ENCODE data around the gene KSR2.
"Not testable (repeated sequence)": the region's sequence is repeated elsewhere in the genome, so short reads cannot be mapped to it uniquely, and the experiment has no call there.

The KSR2 gene

DNA sequence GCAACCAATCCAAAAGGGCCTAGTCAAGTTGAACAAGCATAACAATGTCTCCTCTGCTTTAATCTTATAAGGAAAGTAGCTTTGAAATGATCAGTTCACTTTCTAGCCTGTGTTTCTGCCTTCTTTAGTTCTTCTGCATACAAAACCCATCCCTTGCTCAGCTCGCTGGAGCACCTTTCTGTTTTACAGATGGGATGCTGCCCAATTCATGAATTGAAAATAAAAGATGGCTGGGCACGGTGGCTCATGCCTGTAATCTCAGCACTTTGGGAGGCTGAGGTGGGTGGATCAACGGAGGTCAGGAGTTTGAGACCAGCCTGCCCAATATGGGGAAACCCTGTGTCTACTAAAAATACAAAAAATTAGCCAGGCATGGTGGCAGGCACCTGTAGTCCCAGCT is 43.2 kb upstream of the KSR2 start:
- POLR2A ChIA-PET (ENCODE audit: low non-redundant PET): interaction anchor here (0.7 kb wide), 1 partner anchor 943 kb away, joined by 4 read pairs; no protein-coding TSS in a partner anchor
- CTCF ChIA-PET: no interaction called here
- TF ChIP-seq CTCF (conservative IDR thresholded peaks at IDR 0.05; ENCODE audit: low read depth): no peak
- H3K27ac ChIP-seq: no peak overlapping the region
- DNase-seq (ENCODE audit: low spot score): no peak

DNA sequence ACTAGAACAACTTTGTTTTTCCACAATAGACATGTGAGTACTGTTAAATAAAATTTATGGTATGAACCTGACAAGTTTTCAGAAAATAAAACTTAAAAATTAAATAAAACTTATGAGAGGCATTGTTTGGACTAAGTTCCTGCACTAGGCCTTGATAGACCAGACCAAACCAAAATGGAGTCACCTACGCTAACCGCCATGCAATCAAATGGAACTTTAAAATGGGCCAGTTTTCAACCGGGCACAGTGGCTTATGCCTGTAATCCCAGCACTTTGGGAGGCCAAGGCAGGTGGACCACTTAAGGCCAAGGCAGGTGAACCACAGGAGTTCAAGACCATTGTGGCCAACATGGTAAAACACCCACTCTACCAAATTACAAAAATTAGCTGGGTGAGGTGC is 42.6 kb upstream of the KSR2 start:
- no peak overlapping the region for H3K27ac ChIP-seq
- ChIA-PET POLR2A (ENCODE audit: low non-redundant PET) (interaction anchor here (0.7 kb wide), 1 partner anchor 943 kb away, joined by 4 read pairs; no protein-coding TSS in a partner anchor), CTCF (no interaction called here)
- DNase-seq (ENCODE audit: low spot score): no peak
- TF ChIP-seq CTCF (conservative IDR thresholded peaks at IDR 0.05; ENCODE audit: low read depth): no peak

GRCh38 chr12:118010903-118011302 is 42.1 kb upstream of the KSR2 start:
- ChIA-PET POLR2A (ENCODE audit: low non-redundant PET) (no interaction called here), CTCF (no interaction called here)
- TF ChIP-seq CTCF (conservative IDR thresholded peaks at IDR 0.05; ENCODE audit: low read depth): no peak
- no peak for DNase-seq (ENCODE audit: low spot score)
- no peak overlapping the region for H3K27ac ChIP-seq

GRCh38 chr12:117999806-118000205 is 31.0 kb upstream of the KSR2 start:
- DNase-seq (ENCODE audit: low spot score); POLR2A ChIA-PET (ENCODE audit: low non-redundant PET); H3K27ac ChIP-seq: not testable (repeated sequence)
- CTCF ChIA-PET: interaction anchor here (0.6 kb wide), 1 partner anchor 55 kb away, joined by 3 read pairs; no protein-coding TSS in a partner anchor

DNA sequence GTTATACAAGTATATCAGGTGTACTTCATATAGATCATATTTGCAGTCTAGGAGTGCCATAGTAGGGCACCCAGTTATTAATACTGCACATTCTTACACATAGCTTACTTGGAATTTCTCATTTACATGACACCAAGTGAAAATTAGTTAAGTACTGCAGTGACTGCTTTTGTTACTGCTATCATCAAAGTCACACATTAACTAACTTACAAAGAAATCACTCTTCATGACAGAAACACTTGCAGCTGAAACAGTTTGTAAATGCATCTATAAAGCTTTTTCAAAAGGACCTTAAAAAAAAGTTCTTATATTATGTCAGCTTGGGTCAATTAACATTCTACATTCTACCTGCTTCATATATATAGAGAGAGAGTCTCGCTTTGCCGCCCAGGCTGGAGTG is 29.9 kb upstream of the KSR2 start:
- no peak for TF ChIP-seq CTCF (conservative IDR thresholded peaks at IDR 0.05; ENCODE audit: low read depth)
- POLR2A ChIA-PET (ENCODE audit: low non-redundant PET): no interaction called here
- no peak for DNase-seq (ENCODE audit: low spot score)
- H3K27ac ChIP-seq: no peak overlapping the region
- CTCF ChIA-PET: no interaction called here

DNA sequence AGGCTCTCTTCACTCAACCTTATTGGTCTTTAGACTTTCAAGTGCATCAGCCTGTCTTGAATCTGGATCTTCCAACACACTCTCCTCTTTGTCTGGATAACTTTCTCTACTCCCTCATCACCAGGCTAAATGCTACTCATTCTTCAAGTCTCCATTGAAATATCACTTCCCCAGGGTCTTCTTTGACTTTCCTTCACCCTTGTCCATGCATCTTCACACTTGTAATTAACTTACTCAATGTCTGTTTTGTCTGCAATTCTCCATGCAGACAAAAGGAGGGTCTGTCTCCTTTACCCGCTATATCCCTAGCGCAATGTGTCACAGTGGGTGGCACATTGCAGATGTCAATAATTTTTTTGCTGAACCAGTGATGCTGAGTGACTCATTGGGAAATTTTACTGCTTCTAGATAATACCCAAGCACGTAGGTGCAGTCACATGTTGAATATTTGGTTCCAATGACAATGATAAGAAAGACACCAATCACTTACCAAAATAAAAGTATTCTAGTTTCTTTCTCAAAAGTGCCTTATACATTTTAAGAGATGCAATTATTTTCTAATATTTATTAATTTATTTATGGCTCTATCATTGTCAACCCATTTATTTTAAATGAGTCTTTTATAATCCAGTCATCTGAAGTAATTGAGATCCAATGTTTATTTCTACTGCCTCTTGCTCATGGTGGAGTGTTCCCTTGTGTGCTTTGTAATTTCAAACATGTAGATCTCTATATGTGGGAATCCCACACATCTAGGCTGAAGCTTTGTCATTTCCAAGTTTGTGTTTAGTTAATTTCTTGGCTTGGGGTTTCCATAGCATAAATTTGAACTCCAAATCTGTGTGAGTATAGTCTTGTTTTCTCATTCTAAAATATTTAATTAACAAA is 26.0 kb upstream of the KSR2 start:
- H3K27ac ChIP-seq: no peak overlapping the region
- DNase-seq (ENCODE audit: low spot score): no peak
- TF ChIP-seq CTCF (conservative IDR thresholded peaks at IDR 0.05; ENCODE audit: low read depth): no peak
- ChIA-PET CTCF (interaction anchor here (0.8 kb wide), 1 partner anchor 120 kb away, joined by 3 read pairs; no protein-coding TSS in a partner anchor), POLR2A (ENCODE audit: low non-redundant PET) (no interaction called here)

Measured in RWPE1 (cell line).